HepG2 (cell line): ENCODE measurements around the gene CIAO3. TPM values are rescaled to one million over a fixed set of nuclear protein-coding genes. Genes with fewer than 3 reads are reported as not detected.

Source experiments
- ARNT ChIP-seq: fragments of 450-650 bp; IDR thresholded peaks from 2 replicates; pipeline ENCODE4 v1.6.1; 2017
- DNMT3B ChIP-seq: conservative IDR thresholded peaks from 2 replicates; pipeline ENCODE4 v1.6.1; 2016; ENCODE audit warnings: missing biosample characterization, control low read depth
- DR1 ChIP-seq: sonication (generic); formaldehyde crosslinking; IDR thresholded peaks from 2 replicates; pipeline ENCODE4 v1.8.0; 2021; ENCODE audit warnings: mild to moderate bottlenecking, missing genetic modification reagents, inconsistent platforms
- FOSL2 ChIP-seq: sonication (generic); formaldehyde crosslinking; IDR thresholded peaks from 2 replicates; pipeline ENCODE4 v1.4.0; 2020; ENCODE audit warnings: missing genetic modification reagents
- HES4 ChIP-seq: sonication (generic); formaldehyde crosslinking; IDR thresholded peaks from 2 replicates; pipeline ENCODE4 v1.9.0; 2021; ENCODE audit warnings: mild to moderate bottlenecking, missing genetic modification reagents, borderline replicate concordance
- JARID2 ChIP-seq: sonication (generic); formaldehyde crosslinking; IDR thresholded peaks from 2 replicates; pipeline ENCODE4 v1.8.1; 2023; ENCODE audit warnings: missing genetic modification reagents, inconsistent platforms; ENCODE audit not compliant: insufficient replicate concordance
- KDM5A ChIP-seq: fragments of 200-600 bp; sonication (generic); IDR thresholded peaks from 2 replicates; pipeline ENCODE4 v1.7.0; 2018; ENCODE audit warnings: antibody characterized with exemption, mild to moderate bottlenecking, low read length, borderline replicate concordance
- PHF5A ChIP-seq: IDR thresholded peaks from one replicate; pipeline ENCODE4 v1.6.1; 2018; ENCODE audit warnings: low read depth, missing genetic modification reagents; ENCODE audit not compliant: unreplicated experiment
- POLR2G ChIP-seq: fragments of 200-400 bp; formaldehyde crosslinking; IDR thresholded peaks from 2 replicates; pipeline ENCODE4 v1.6.1; 2018; ENCODE audit warnings: mild to moderate bottlenecking, low read depth, low read length, moderate library complexity
- RAD21 ChIP-seq: fragments of 450-650 bp; formaldehyde crosslinking; IDR thresholded peaks from 2 replicates; pipeline ENCODE4 v1.5.0; 2020; ENCODE audit warnings: mild to moderate bottlenecking
- REL ChIP-seq: sonication (generic); formaldehyde crosslinking; conservative IDR thresholded peaks from 2 replicates; pipeline ENCODE4 v1.8.0; 2022; ENCODE audit warnings: mild to moderate bottlenecking, missing genetic modification reagents, moderate library complexity
- TCF7L2 ChIP-seq: IDR thresholded peaks from 2 replicates; pipeline ENCODE4 v1.6.1; 2011; ENCODE audit warnings: mild to moderate bottlenecking, low read depth, low read length, moderate library complexity
- ZNF235 ChIP-seq: sonication (generic); formaldehyde crosslinking; IDR thresholded peaks from 2 replicates; pipeline ENCODE4 v1.8.1; 2023; ENCODE audit warnings: mild to moderate bottlenecking, missing genetic modification reagents, borderline replicate concordance
- ZNF557 ChIP-seq: sonication (generic); formaldehyde crosslinking; IDR thresholded peaks from 2 replicates; pipeline ENCODE4 v1.4.0; 2020; ENCODE audit warnings: missing genetic modification reagents
- ZNF773 ChIP-seq: sonication (generic); formaldehyde crosslinking; IDR thresholded peaks from 2 replicates; pipeline ENCODE4 v1.4.0; 2020; ENCODE audit warnings: missing genetic modification reagents, borderline replicate concordance
- polyA plus RNA-seq, 8 experiments: library from polyadenylated mRNA; depleted of rRNA in 3 of 8; stranded (reverse) in 7 of 8; unstranded in 1 of 8; fragments of >200 nt; fragmentation: Illumina TruSeq in 4 of 8; extraction: Trizol in 4 of 8; gene quantifications; 2 replicates each; pipeline versions ENCODE4 v1.2.1 to v1.2.3, GENCODE V29; 2011 to 2016; ENCODE audit warnings: low read depth in 4 of 8, missing spikeins in 1 of 8, mixed read lengths in 1 of 8; ENCODE audit not compliant: insufficient read depth in 1 of 8
- total RNA-seq, 5 experiments: library from RNA; depleted of rRNA; stranded (reverse); fragments of >200 nt; fragmentation: Illumina TruSeq; extraction: Trizol; gene quantifications; 2 replicates each; pipeline ENCODE4 v1.2.3, GENCODE V29; 2016; ENCODE audit warnings: low read depth in 1 of 5
- TF ChIP-seq, protein P1 (sequence below): sonication (generic); formaldehyde crosslinking; IDR thresholded peaks from 2 replicates; pipeline ENCODE4 v1.4.0; 2020; ENCODE audit warnings: missing genetic modification reagents, low read depth, mild to moderate bottlenecking, borderline replicate concordance
- TF ChIP-seq, protein P2 (sequence below): IDR thresholded peaks from 2 replicates; pipeline ENCODE4 v1.6.1; 2016; ENCODE audit warnings: mild to moderate bottlenecking
- TF ChIP-seq, protein P3 (sequence below): sonication (generic); formaldehyde crosslinking; IDR thresholded peaks from 2 replicates; pipeline ENCODE4 v1.4.0; 2020; ENCODE audit warnings: mild to moderate bottlenecking, missing genetic modification reagents
- TF ChIP-seq, protein P4 (sequence below): sonication (generic); formaldehyde crosslinking; IDR thresholded peaks from 2 replicates; pipeline ENCODE4 v1.5.0; 2020; ENCODE audit warnings: mild to moderate bottlenecking, missing genetic modification reagents
- TF ChIP-seq, protein P5 (sequence below): sonication (generic); formaldehyde crosslinking; IDR thresholded peaks from 2 replicates; pipeline ENCODE4 v1.4.0; 2020; ENCODE audit warnings: missing genetic modification reagents

The CIAO3 gene
- total and polyA plus RNA-seq, 2 of the 13 experiments (the other 11 are each of a cell fraction or from before 2014, with no cell fraction given), result 21.7 to 25.0 TPM

DNA sequence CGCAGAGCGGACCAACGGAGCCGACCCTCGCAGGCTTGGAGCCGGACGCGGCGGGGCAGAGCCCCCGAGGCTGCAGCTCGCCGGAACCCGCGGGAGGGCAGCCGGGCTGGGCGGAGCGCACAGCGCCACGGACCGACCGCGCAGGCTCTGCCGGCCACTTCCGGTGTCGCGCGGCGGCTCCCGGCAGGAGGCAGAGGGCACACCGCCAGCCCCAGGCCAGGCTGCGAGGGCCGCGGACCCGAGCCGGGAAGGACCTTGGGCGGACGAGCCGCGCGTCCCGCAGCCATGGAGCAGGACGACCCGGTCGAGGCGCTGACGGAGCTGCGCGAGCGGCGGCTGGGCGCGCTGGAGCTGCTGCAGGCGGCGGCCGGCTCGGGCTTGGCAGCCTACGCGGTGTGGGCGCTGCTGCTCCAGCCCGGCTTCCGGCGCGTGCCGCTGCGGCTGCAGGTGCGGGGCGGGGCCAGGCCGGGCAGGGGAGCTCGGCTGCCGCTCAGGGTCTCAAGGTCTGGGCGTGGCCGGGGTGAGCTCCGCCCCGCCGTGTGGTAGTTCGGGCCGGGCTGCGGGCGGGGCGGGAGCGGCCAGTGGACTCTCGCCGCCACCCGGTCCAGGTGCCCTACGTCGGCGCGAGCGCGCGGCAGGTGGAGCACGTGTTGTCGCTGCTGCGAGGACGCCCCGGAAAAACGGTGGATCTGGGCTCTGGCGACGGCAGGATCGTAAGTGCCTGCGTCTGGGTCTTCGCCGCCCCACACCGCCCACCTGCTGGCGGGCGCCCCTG is 19.6 kb downstream of the CIAO3 start, which contains the start of gene ANTKMT (continued):
- TF ChIP-seq DNMT3B, result no peak
- TF ChIP-seq, protein P1, sequence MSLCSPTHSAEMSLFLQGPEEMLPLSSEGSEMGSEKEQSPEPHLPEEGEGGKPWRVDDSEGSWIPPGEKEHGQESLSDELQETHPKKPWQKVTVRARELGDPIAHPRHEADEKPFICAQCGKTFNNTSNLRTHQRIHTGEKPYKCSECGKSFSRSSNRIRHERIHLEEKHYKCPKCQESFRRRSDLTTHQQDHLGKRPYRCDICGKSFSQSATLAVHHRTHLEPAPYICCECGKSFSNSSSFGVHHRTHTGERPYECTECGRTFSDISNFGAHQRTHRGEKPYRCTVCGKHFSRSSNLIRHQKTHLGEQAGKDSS (CRISPR knock-in tag), result peak; percentile 73
- no peak for TF ChIP-seq FOSL2 (CRISPR knock-in tag)
- no peak for TF ChIP-seq ARNT
- TF ChIP-seq, protein P2, sequence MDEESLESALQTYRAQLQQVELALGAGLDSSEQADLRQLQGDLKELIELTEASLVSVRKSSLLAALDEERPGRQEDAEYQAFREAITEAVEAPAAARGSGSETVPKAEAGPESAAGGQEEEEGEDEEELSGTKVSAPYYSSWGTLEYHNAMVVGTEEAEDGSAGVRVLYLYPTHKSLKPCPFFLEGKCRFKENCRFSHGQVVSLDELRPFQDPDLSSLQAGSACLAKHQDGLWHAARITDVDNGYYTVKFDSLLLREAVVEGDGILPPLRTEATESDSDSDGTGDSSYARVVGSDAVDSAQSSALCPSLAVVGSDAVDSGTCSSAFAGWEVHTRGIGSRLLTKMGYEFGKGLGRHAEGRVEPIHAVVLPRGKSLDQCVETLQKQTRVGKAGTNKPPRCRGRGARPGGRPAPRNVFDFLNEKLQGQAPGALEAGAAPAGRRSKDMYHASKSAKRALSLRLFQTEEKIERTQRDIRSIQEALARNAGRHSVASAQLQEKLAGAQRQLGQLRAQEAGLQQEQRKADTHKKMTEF (CRISPR knock-in tag), result no peak
- peak; percentile 47; the same call in 1 of the 2 replicates for TF ChIP-seq REL
- TF ChIP-seq DR1 (CRISPR knock-in tag), result no peak
- peak; percentile 88 for TF ChIP-seq KDM5A
- TF ChIP-seq PHF5A, result no peak
- peak; percentile 87 for TF ChIP-seq POLR2G
- no peak for TF ChIP-seq JARID2 (CRISPR knock-in tag)
- TF ChIP-seq ZNF557 (CRISPR knock-in tag), result peak; percentile 69; the same call in 1 of the 2 replicates
- TF ChIP-seq, protein P3, sequence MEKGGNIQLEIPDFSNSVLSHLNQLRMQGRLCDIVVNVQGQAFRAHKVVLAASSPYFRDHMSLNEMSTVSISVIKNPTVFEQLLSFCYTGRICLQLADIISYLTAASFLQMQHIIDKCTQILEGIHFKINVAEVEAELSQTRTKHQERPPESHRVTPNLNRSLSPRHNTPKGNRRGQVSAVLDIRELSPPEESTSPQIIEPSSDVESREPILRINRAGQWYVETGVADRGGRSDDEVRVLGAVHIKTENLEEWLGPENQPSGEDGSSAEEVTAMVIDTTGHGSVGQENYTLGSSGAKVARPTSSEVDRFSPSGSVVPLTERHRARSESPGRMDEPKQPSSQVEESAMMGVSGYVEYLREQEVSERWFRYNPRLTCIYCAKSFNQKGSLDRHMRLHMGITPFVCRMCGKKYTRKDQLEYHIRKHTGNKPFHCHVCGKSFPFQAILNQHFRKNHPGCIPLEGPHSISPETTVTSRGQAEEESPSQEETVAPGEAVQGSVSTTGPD (CRISPR knock-in tag), result no peak
- TF ChIP-seq ZNF235, result no peak
- peak; percentile 41; the same call in 1 of the 2 replicates for TF ChIP-seq RAD21 (CRISPR knock-in tag)
- TF ChIP-seq ZNF773 (CRISPR knock-in tag), result 0 out of 2 replicates have a peak, but pooled peaks have one; percentile 68
- peak; percentile 91 for TF ChIP-seq HES4 (CRISPR knock-in tag)
- TF ChIP-seq, protein P4, sequence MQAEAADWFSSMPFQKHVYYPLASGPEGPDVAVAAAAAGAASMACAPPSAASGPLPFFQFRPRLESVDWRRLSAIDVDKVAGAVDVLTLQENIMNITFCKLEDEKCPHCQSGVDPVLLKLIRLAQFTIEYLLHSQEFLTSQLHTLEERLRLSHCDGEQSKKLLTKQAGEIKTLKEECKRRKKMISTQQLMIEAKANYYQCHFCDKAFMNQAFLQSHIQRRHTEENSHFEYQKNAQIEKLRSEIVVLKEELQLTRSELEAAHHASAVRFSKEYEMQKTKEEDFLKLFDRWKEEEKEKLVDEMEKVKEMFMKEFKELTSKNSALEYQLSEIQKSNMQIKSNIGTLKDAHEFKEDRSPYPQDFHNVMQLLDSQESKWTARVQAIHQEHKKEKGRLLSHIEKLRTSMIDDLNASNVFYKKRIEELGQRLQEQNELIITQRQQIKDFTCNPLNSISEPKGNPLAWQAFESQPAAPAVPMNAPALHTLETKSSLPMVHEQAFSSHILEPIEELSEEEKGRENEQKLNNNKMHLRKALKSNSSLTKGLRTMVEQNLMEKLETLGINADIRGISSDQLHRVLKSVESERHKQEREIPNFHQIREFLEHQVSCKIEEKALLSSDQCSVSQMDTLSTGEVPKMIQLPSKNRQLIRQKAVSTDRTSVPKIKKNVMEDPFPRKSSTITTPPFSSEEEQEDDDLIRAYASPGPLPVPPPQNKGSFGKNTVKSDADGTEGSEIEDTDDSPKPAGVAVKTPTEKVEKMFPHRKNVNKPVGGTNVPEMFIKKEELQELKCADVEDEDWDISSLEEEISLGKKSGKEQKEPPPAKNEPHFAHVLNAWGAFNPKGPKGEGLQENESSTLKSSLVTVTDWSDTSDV (CRISPR knock-in tag), result peak; percentile 56
- TF ChIP-seq TCF7L2, result no peak
- TF ChIP-seq, protein P5, sequence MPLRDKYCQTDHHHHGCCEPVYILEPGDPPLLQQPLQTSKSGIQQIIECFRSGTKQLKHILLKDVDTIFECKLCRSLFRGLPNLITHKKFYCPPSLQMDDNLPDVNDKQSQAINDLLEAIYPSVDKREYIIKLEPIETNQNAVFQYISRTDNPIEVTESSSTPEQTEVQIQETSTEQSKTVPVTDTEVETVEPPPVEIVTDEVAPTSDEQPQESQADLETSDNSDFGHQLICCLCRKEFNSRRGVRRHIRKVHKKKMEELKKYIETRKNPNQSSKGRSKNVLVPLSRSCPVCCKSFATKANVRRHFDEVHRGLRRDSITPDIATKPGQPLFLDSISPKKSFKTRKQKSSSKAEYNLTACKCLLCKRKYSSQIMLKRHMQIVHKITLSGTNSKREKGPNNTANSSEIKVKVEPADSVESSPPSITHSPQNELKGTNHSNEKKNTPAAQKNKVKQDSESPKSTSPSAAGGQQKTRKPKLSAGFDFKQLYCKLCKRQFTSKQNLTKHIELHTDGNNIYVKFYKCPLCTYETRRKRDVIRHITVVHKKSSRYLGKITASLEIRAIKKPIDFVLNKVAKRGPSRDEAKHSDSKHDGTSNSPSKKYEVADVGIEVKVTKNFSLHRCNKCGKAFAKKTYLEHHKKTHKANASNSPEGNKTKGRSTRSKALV (CRISPR knock-in tag), result no peak
